ENCODE data around the gene SUGP1.

Gene SUGP1

DNA sequence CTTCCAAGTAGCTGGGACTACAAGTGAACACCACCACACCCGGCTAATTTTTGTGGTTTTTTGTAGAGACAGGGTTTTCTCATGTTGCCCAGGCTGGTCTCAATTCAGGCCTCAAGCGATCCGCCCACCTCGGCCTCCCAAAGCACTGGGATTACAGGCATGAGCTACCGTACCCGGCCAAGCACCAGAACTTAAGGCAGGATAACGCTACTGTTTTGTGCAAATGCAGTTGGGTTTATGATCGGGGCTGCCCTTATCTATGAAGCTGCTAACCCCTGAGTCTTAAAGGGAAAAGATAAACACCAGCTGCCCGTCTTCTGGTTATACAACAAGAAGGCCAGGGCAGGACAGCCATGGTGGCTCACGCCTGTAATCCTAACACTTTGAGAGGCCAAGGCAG lies 34.6 kb downstream of the SUGP1 start:
- Histone ChIP-seq H3K27me3 (ENCODE audit: control insufficient read depth, insufficient read depth, low read length) (no peaks in the 10 kb centered on the region), H3K36me3 (ENCODE audit: control insufficient read depth, insufficient read depth, low read length) (no peaks in the 10 kb centered on the region)

GRCh38 chr19:19280561-19280960 lies 39.7 kb downstream of the SUGP1 start:
- Histone ChIP-seq H3K4me3 (ENCODE audit: low read length) (no peak overlapping the region), H3K9me3 (ENCODE audit: control insufficient read depth, low read length) (no peaks in the 10 kb centered on the region), H3K9ac (ENCODE audit: low read length) (no peak overlapping the region), H3K4me1 (ENCODE audit: control insufficient read depth, insufficient read depth, low read length) (no peaks in the 10 kb centered on the region), H3K36me3 (ENCODE audit: control insufficient read depth, insufficient read depth, low read length) (peaks cover 11% of the 10 kb centered on the region), H3K27me3 (ENCODE audit: control insufficient read depth, insufficient read depth, low read length) (no peaks in the 10 kb centered on the region)

More for the DNA sequence above, 34.6 kb downstream of the SUGP1 start:
- Histone ChIP-seq H3K9me3 (ENCODE audit: control insufficient read depth, low read length) (no peaks in the 10 kb centered on the region), H3K4me3 (ENCODE audit: low read length) (no peak overlapping the region), H3K9ac (ENCODE audit: low read length) (no peak overlapping the region), H3K4me1 (ENCODE audit: control insufficient read depth, insufficient read depth, low read length) (no peaks in the 10 kb centered on the region)

DNA sequence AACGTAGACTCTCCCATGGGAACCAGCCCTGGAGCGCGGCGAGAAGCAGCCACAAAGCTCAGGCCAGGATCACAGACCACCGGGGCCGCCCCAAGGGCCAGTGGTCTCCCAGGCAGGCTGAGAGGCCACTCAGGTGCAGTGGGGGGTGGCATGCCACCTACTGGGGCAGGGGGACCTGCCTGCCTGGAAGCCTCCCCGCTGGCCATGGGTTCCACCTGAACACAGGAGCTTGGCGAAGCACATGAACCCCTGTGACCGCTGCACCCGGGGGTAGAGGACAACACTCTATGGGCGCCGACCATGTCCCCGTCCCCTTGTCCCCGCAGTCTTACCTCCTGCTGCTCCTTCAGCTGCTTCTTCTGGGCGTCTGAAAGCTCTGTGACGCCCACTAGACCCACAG lies 40.5 kb downstream of the SUGP1 start:
- Histone ChIP-seq H3K27me3 (ENCODE audit: control insufficient read depth, insufficient read depth, low read length) (no peaks in the 10 kb centered on the region), H3K9me3 (ENCODE audit: control insufficient read depth, low read length) (no peaks in the 10 kb centered on the region), H3K4me1 (ENCODE audit: control insufficient read depth, insufficient read depth, low read length) (peaks cover 4% of the 10 kb centered on the region), H3K36me3 (ENCODE audit: control insufficient read depth, insufficient read depth, low read length) (peaks cover 11% of the 10 kb centered on the region), H3K9ac (ENCODE audit: low read length) (no peak overlapping the region), H3K4me3 (ENCODE audit: low read length) (no peak overlapping the region)

DNA sequence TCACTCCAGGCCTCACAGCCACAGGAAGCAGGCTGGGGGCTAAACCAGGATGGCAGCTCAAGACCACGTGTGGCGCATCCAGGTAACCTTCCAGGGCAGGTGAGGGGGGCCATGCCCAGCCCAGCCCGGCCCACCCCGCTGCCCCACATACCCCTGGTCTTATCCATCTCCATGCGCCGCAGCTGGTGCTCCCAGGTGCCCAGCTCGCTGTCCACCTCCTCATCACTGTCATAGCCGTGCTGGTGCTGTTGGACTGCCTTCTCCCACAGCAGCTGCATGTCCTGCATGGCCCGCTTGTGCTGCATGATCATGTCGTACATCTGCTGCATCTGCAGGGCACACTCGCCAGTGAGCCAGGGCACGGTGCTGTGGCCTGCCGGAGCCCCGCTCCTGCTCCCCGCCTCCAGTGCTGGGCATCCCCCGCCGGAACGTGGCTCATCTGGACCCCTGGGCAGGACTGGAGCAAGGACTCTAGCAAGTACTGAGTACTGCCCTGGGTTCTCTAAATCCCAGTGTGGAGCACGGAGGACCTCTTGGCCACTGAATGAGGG lies 41.2 kb downstream of the SUGP1 start:
- Histone ChIP-seq H3K4me1 (ENCODE audit: control insufficient read depth, insufficient read depth, low read length) (peaks cover 11% of the 10 kb centered on the region), H3K27me3 (ENCODE audit: control insufficient read depth, insufficient read depth, low read length) (no peaks in the 10 kb centered on the region), H3K9me3 (ENCODE audit: control insufficient read depth, low read length) (no peaks in the 10 kb centered on the region), H3K4me3 (ENCODE audit: low read length) (no peak overlapping the region), H3K9ac (ENCODE audit: low read length) (no peak overlapping the region), H3K36me3 (ENCODE audit: control insufficient read depth, insufficient read depth, low read length) (peaks cover 11% of the 10 kb centered on the region)

DNA sequence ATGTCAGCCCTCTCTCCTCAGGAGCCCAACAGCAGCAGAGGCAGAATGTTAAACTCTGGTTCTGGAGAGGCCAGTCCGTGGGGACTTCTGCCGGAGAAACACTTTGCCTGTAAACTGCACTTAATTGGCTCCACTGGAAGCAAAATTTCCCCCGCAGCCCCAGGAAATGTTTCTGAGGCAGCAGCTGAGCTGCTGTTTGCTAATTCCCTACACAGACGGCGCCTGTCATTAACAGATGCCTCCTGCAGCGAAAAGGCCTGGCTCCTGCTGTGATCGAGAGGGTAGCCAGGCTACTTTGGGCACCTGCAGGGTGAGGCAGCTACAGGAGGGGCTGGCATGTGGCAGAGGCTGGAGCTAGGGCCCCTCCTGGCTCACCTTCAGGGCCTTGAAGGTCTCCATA lies 42.0 kb downstream of the SUGP1 start:
- peaks cover 11% of the 10 kb centered on the region for H3K4me1 ChIP-seq (ENCODE audit: control insufficient read depth, insufficient read depth, low read length)
- peaks cover 11% of the 10 kb centered on the region for H3K36me3 ChIP-seq (ENCODE audit: control insufficient read depth, insufficient read depth, low read length)

DNA sequence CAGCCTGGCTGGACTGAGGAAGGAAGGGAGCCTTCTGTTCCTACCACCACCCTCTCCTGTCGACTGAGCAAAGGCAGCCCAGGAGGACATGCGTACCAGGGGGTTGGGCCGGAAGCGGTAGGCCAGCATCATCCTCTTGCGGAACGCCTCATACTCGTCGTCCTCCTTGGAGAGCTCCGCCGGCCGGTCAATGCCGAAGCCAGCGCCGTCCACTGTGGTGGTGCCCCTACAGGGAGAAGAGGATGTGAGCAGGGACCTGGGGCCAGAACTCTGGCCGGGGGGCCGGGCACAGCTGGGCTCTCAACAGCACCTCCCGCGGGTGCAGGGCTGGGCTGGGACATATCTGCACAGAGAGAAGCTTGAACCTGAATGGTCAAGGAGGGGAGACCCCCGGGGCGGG lies 43.5 kb downstream of the SUGP1 start:
- peaks cover 11% of the 10 kb centered on the region for H3K36me3 ChIP-seq (ENCODE audit: control insufficient read depth, insufficient read depth, low read length)
- peaks cover 3% of the 10 kb centered on the region for H3K27me3 ChIP-seq (ENCODE audit: control insufficient read depth, insufficient read depth, low read length)

More for the DNA sequence above, 42.0 kb downstream of the SUGP1 start:
- Histone ChIP-seq H3K27me3 (ENCODE audit: control insufficient read depth, insufficient read depth, low read length) (peaks cover 2% of the 10 kb centered on the region), H3K9ac (ENCODE audit: low read length) (no peak overlapping the region), H3K9me3 (ENCODE audit: control insufficient read depth, low read length) (no peaks in the 10 kb centered on the region), H3K4me3 (ENCODE audit: low read length) (no peak overlapping the region)

GRCh38 chr19:19276386-19276785 lies 43.9 kb downstream of the SUGP1 start:
- Histone ChIP-seq H3K36me3 (ENCODE audit: control insufficient read depth, insufficient read depth, low read length) (peaks cover 11% of the 10 kb centered on the region), H3K9me3 (ENCODE audit: control insufficient read depth, low read length) (no peaks in the 10 kb centered on the region), H3K9ac (ENCODE audit: low read length) (no peak overlapping the region), H3K4me1 (ENCODE audit: control insufficient read depth, insufficient read depth, low read length) (peaks cover 21% of the 10 kb centered on the region), H3K27me3 (ENCODE audit: control insufficient read depth, insufficient read depth, low read length) (peaks cover 3% of the 10 kb centered on the region), H3K4me3 (ENCODE audit: low read length) (no peak overlapping the region)

More for the DNA sequence above, 43.5 kb downstream of the SUGP1 start:
- no peak overlapping the region for H3K4me3 ChIP-seq (ENCODE audit: low read length)
- peaks cover 19% of the 10 kb centered on the region for H3K4me1 ChIP-seq (ENCODE audit: control insufficient read depth, insufficient read depth, low read length)
- H3K9me3 ChIP-seq (ENCODE audit: control insufficient read depth, low read length) = no peaks in the 10 kb centered on the region
- H3K9ac ChIP-seq (ENCODE audit: low read length) = no peak overlapping the region

- Histone ChIP-seq H3K4me1 (ENCODE audit: control insufficient read depth, insufficient read depth, low read length) (peaks cover 29% of the 10 kb centered on the region), H3K27me3 (ENCODE audit: control insufficient read depth, insufficient read depth, low read length) (peaks cover 3% of the 10 kb centered on the region), H3K36me3 (ENCODE audit: control insufficient read depth, insufficient read depth, low read length) (peaks cover 5% of the 10 kb centered on the region), H3K4me3 (ENCODE audit: low read length) (no peak overlapping the region), H3K9ac (ENCODE audit: low read length) (no peak overlapping the region), H3K9me3 (ENCODE audit: control insufficient read depth, low read length) (no peaks in the 10 kb centered on the region)
These were observed 45.4 kb downstream of the SUGP1 start for GRCh38 chr19:19274716-19275565.

DNA sequence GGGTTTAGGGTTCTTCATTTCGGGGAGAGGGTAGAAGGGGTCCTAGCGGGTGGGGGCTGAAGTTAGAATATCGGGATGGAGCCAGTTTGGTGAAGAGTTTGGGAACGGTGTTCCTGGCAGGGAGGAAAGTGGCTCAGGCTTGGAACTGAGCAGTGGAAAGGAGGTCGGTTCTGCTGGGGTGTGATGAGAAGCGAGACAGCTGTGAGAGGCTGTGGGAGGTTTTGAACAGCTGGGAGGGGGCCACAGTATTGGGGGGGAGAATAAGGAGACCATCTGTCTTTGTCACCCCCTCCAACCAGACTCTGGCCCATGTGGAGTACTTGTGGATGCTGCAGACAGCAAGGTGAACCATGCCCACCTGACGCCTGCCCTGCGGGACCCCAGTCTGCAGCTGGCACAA lies 46.2 kb downstream of the SUGP1 start:
- peaks cover 29% of the 10 kb centered on the region for H3K4me1 ChIP-seq (ENCODE audit: control insufficient read depth, insufficient read depth, low read length)
- H3K4me3 ChIP-seq (ENCODE audit: low read length) = no peak overlapping the region
- no peaks in the 10 kb centered on the region for H3K9me3 ChIP-seq (ENCODE audit: control insufficient read depth, low read length)
- no peak overlapping the region for H3K9ac ChIP-seq (ENCODE audit: low read length)
- no peaks in the 10 kb centered on the region for H3K36me3 ChIP-seq (ENCODE audit: control insufficient read depth, insufficient read depth, low read length)
- H3K27me3 ChIP-seq (ENCODE audit: control insufficient read depth, insufficient read depth, low read length) = peaks cover 3% of the 10 kb centered on the region

DNA sequence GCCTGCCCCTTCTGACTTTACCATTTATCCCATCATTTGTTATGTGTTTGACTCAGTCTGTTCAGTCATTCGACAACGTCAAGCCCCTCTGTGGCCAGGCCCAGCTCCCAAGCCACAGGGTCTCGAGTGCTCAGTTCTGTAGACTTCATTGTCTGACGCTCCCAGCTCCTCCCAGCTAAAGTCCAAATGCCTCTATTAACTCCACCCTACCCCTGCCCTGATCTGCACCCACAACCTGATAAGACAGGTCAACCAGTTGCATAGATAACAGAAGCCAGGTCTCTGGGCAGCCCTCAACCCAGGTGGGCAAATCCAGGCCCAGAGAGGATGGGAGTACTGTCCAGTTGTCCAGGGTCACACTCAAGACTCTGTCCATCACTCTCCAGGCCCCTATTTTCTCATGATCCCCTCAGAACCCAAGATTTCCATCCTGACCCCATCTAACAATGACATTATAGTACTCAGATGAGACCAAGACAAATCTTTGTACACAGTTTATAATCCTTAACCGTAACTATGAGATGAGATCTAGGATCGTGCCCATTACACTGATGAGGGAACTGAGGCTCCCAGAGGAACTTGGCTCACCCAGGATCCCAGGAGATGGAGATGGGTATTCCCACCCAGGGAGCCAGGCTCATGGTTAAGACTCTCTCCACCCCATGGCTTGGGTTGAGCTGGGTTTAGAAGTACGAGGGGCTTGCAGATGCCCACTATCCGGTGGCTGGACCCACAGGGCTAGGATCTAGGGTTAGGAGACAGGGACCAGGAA lies 48.3 kb downstream of the SUGP1 start:
- Histone ChIP-seq H3K4me1 (ENCODE audit: control insufficient read depth, insufficient read depth, low read length) (peaks cover 29% of the 10 kb centered on the region), H3K9ac (ENCODE audit: low read length) (peak overlapping the region; percentile 10), H3K9me3 (ENCODE audit: control insufficient read depth, low read length) (no peaks in the 10 kb centered on the region), H3K27me3 (ENCODE audit: control insufficient read depth, insufficient read depth, low read length) (peaks cover 3% of the 10 kb centered on the region), H3K36me3 (ENCODE audit: control insufficient read depth, insufficient read depth, low read length) (no peaks in the 10 kb centered on the region), H3K4me3 (ENCODE audit: low read length) (peak overlapping the region; percentile 3)

- Histone ChIP-seq H3K9ac (ENCODE audit: low read length) (no peak overlapping the region), H3K27me3 (ENCODE audit: control insufficient read depth, insufficient read depth, low read length) (peaks cover 3% of the 10 kb centered on the region), H3K4me1 (ENCODE audit: control insufficient read depth, insufficient read depth, low read length) (peaks cover 29% of the 10 kb centered on the region), H3K9me3 (ENCODE audit: control insufficient read depth, low read length) (no peaks in the 10 kb centered on the region), H3K36me3 (ENCODE audit: control insufficient read depth, insufficient read depth, low read length) (no peaks in the 10 kb centered on the region), H3K4me3 (ENCODE audit: low read length) (no peak overlapping the region)
These were observed 49.3 kb downstream of the SUGP1 start for GRCh38 chr19:19270749-19271571.
